Activated CD4-positive, CD25-positive, alpha-beta regulatory T cell (primary cell): ENCODE data around the gene FBXO4.
"Not testable (repeated sequence)": the region's sequence is repeated elsewhere in the genome, so short reads cannot be mapped to it uniquely, and the experiment has no call there.

ENCODE experiments used
- DNase-seq, 4 experiments: peaks; one replicate each; lab custom pipeline; 2025; lab: John Stamatoyannopoulos, UW

The FBXO4 gene

GRCh38 chr5:41924526-41924871 lies 582 bp upstream of the FBXO4 start:
- no peak for DNase-seq

GRCh38 chr5:41925555-41925951 lies 472 bp downstream of the FBXO4 start:
- peak in 1 of 4 experiments; percentile 14 for DNase-seq

GRCh38 chr5:41927604-41928003 lies 2.5 kb downstream of the FBXO4 start:
- DNase-seq, result no peak

- DNase-seq, result no peak
Observed at GRCh38 chr5:41929035-41929434, 4.0 kb downstream of the FBXO4 start.

GRCh38 chr5:41932770-41933169 lies 7.7 kb downstream of the FBXO4 start:
- no peak for DNase-seq

GRCh38 chr5:41935544-41935943 lies 10.5 kb downstream of the FBXO4 start:
- DNase-seq, result no peak

- no peak for DNase-seq
Observed at GRCh38 chr5:41940641-41941040, 15.6 kb downstream of the FBXO4 start.

GRCh38 chr5:41945332-41945955 lies 20.4 kb downstream of the FBXO4 start:
- DNase-seq, result not testable (repeated sequence)

- DNase-seq, result no peak
Observed at GRCh38 chr5:41951224-41951623, 26.1 kb downstream of the FBXO4 start.

GRCh38 chr5:41954286-41954685 lies 29.2 kb downstream of the FBXO4 start:
- DNase-seq, result no peak

GRCh38 chr5:41955432-41956024 lies 30.4 kb downstream of the FBXO4 start:
- no peak for DNase-seq

- no peak for DNase-seq
Observed at GRCh38 chr5:41956943-41957342, 31.9 kb downstream of the FBXO4 start.

GRCh38 chr5:41960481-41960880 lies 35.4 kb downstream of the FBXO4 start:
- no peak for DNase-seq

- no peak for DNase-seq
Observed at GRCh38 chr5:41961736-41962135, 36.7 kb downstream of the FBXO4 start.

GRCh38 chr5:41962491-41962890 lies 37.4 kb downstream of the FBXO4 start:
- no peak for DNase-seq

GRCh38 chr5:41966401-41967105 lies 41.5 kb downstream of the FBXO4 start:
- no peak for DNase-seq

- no peak for DNase-seq
Observed at GRCh38 chr5:41967401-41967800, 42.3 kb downstream of the FBXO4 start.

- no peak for DNase-seq
Observed at GRCh38 chr5:41968153-41968723, 43.2 kb downstream of the FBXO4 start.

- no peak for DNase-seq
Observed at GRCh38 chr5:41973087-41973486, 48.0 kb downstream of the FBXO4 start.

GRCh38 chr5:41973887-41974286 lies 48.8 kb downstream of the FBXO4 start:
- DNase-seq, result no peak

- no peak for DNase-seq
Observed at GRCh38 chr5:41978676-41979075, 53.6 kb downstream of the FBXO4 start.

GRCh38 chr5:41980396-41980795 lies 55.3 kb downstream of the FBXO4 start:
- DNase-seq, result no peak

GRCh38 chr5:41980870-41981269 lies 55.8 kb downstream of the FBXO4 start:
- no peak for DNase-seq
